Measurements from ENCODE around the gene TMEM61. TPM values are rescaled to one million over a fixed set of nuclear protein-coding genes. Genes with fewer than 3 reads are reported as not detected.
A peak's percentile ranks its signal among the peaks of the same experiment; 100 is the strongest.

TMEM61 gene
- total RNA-seq, 1 donor from 2014 or later: not detected

DNA sequence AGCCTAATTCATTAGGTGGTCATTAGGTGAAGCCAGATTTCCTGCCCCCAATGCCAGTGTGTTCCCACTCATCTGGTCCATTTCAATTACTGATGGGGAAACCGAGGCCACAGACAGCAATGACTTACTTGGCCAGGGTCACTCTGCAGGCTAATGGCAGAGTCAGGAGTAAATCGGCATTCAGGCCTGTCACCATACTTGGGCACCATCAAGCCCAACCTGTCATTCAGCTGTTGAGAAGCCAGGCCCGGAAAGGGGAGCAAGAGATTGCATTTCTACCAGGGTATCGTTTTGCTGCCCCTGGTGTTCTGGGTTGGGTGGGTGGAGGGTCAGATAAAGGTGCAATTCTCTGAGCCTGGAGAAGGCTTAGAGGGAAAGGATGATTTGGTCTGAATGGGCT is 8.0 kb upstream of the TMEM61 start:
- peaks cover 4% of the 10 kb centered on the region for H3F3A ChIP-seq (ENCODE audit: low read depth)
- DNase-seq (ENCODE audit: low spot score): no peak
- H3K4me2 ChIP-seq: no peak overlapping the region
- Mint-ChIP-seq H3K4me1 (peaks cover 11% of the 10 kb centered on the region), H3K27me3 (ENCODE audit: insufficient read depth, low read depth) (peaks cover 14% of the 10 kb centered on the region), H3K27ac (no peak overlapping the region), H3K36me3 (no peaks in the 10 kb centered on the region), H3K9me3 (no peaks in the 10 kb centered on the region), H3K4me3 (no peak overlapping the region)
- no peak overlapping the region for H3K4me3 ChIP-seq
- TF ChIP-seq EZH2phosphoT487 (IDR thresholded peaks at IDR 0.05): no peak
- H3K36me3 ChIP-seq: no peaks in the 10 kb centered on the region
- no peaks in the 10 kb centered on the region for H3K79me2 ChIP-seq (ENCODE audit: low read depth)
- no peaks in the 10 kb centered on the region for H4K20me1 ChIP-seq (ENCODE audit: low read depth)
- H3K27ac ChIP-seq: no peak overlapping the region
- H3K9me3 ChIP-seq (ENCODE audit: low read depth): no peaks in the 10 kb centered on the region
- no peaks in the 10 kb centered on the region for H3K4me1 ChIP-seq
- no peak overlapping the region for H3K9ac ChIP-seq
- H2AFZ ChIP-seq (replicated peaks): no peak overlapping the region
- H3K27me3 ChIP-seq: peaks cover under 1% of the 10 kb centered on the region

GRCh38 chr1:54973205-54973921 is 7.1 kb upstream of the TMEM61 start:
- Mint-ChIP-seq H3K27me3 (ENCODE audit: insufficient read depth, low read depth) (peaks cover 14% of the 10 kb centered on the region), H3K36me3 (no peaks in the 10 kb centered on the region), H3K9me3 (no peaks in the 10 kb centered on the region), H3K27ac (no peak overlapping the region), H3K4me1 (peaks cover 16% of the 10 kb centered on the region), H3K4me3 (peak overlapping the region; percentile 16)
- peaks cover 10% of the 10 kb centered on the region for H3K27me3 ChIP-seq
- H3K4me2 ChIP-seq: no peak overlapping the region
- H3K9ac ChIP-seq: no peak overlapping the region
- no peaks in the 10 kb centered on the region for H3K9me3 ChIP-seq (ENCODE audit: low read depth)
- no peak overlapping the region for H3K4me3 ChIP-seq
- no peaks in the 10 kb centered on the region for H4K20me1 ChIP-seq (ENCODE audit: low read depth)
- H3K36me3 ChIP-seq: no peaks in the 10 kb centered on the region
- peaks cover 4% of the 10 kb centered on the region for H3F3A ChIP-seq (ENCODE audit: low read depth)
- H3K79me2 ChIP-seq (ENCODE audit: low read depth): no peaks in the 10 kb centered on the region
- no peak overlapping the region for H2AFZ ChIP-seq (replicated peaks)
- H3K4me1 ChIP-seq: no peaks in the 10 kb centered on the region
- DNase-seq (ENCODE audit: low spot score): peak; percentile 81
- TF ChIP-seq CTCF (IDR thresholded peaks at IDR 0.05): peak; percentile 57
- TF ChIP-seq EZH2phosphoT487 (IDR thresholded peaks at IDR 0.05): no peak
- H3K27ac ChIP-seq: no peak overlapping the region

DNA sequence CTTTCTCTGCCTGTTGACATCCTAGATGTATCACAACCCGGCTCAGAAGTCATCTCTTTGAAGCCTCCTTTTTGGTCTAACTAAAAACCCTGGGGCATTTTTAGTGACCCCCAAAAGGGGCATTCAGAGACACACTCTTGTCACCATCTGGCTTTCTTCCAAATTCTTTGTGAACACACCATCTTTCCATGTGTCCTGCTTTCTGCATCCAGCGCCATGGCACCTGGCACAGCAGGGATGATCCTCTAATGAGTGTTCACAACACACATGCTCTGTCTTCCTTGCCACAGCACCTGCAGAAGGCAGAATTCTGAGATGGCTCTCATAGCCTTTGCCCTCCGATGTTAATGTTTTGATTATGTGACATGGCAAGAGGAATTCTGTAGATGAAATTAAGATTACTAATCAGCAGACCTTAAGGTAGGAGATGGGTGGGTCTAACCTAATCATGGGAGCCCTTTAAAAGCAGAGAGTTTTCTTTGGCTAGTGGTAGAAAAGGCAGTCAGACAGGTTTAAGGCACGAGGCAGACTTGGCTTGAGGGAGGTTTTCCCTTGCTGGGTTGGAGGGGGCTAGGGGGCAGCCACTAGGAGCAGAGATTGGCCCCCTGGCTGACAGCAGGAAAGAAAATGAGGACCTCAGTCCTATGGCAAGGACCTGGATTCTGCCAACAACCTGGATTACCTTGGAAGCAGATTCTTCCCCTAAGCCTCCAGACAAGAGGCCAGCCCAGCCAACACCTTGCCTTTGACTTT is 4.9 kb upstream of the TMEM61 start:
- peaks cover 20% of the 10 kb centered on the region for H3K4me1 Mint-ChIP-seq
- H4K20me1 ChIP-seq (ENCODE audit: low read depth): no peaks in the 10 kb centered on the region
- H3K4me3 Mint-ChIP-seq: no peak overlapping the region
- H3K79me2 ChIP-seq (ENCODE audit: low read depth): no peaks in the 10 kb centered on the region
- H3K27me3 ChIP-seq: peaks cover 31% of the 10 kb centered on the region
- H3K4me1 ChIP-seq: no peaks in the 10 kb centered on the region
- TF ChIP-seq EZH2 (IDR thresholded peaks at IDR 0.05) (no peak), CTCF (IDR thresholded peaks at IDR 0.05) (no peak), EZH2phosphoT487 (IDR thresholded peaks at IDR 0.05) (no peak)
- no peak overlapping the region for H3K27ac Mint-ChIP-seq
- DNase-seq (ENCODE audit: low spot score): no peak
- H3K27ac ChIP-seq: no peak overlapping the region
- no peaks in the 10 kb centered on the region for H3K36me3 ChIP-seq
- H3K36me3 Mint-ChIP-seq: no peaks in the 10 kb centered on the region
- no peak overlapping the region for H2AFZ ChIP-seq (replicated peaks)
- H3F3A ChIP-seq (ENCODE audit: low read depth): peaks cover 4% of the 10 kb centered on the region
- no peak overlapping the region for H3K4me2 ChIP-seq
- no peak overlapping the region for H3K4me3 ChIP-seq
- peaks cover 20% of the 10 kb centered on the region for H3K27me3 Mint-ChIP-seq (ENCODE audit: insufficient read depth, low read depth)
- H3K9ac ChIP-seq: no peak overlapping the region
- H3K9me3 Mint-ChIP-seq: no peaks in the 10 kb centered on the region
- H3K9me3 ChIP-seq (ENCODE audit: low read depth): no peaks in the 10 kb centered on the region

GRCh38 chr1:54976747-54977146 is 3.7 kb upstream of the TMEM61 start:
- H4K20me1 ChIP-seq (ENCODE audit: low read depth): no peaks in the 10 kb centered on the region
- H3K4me2 ChIP-seq: no peak overlapping the region
- no peak overlapping the region for H3K9ac ChIP-seq
- H3K4me1 Mint-ChIP-seq: peaks cover 23% of the 10 kb centered on the region
- H3K27ac ChIP-seq: no peak overlapping the region
- H3K4me3 Mint-ChIP-seq: no peak overlapping the region
- no peaks in the 10 kb centered on the region for H3K79me2 ChIP-seq (ENCODE audit: low read depth)
- H3K27ac Mint-ChIP-seq: no peak overlapping the region
- no peaks in the 10 kb centered on the region for H3K36me3 ChIP-seq
- H3K36me3 Mint-ChIP-seq: no peaks in the 10 kb centered on the region
- TF ChIP-seq EZH2phosphoT487 (IDR thresholded peaks at IDR 0.05): no peak
- no peak for TF ChIP-seq CTCF (IDR thresholded peaks at IDR 0.05)
- no peak for TF ChIP-seq EZH2 (IDR thresholded peaks at IDR 0.05)
- H3K9me3 ChIP-seq (ENCODE audit: low read depth): no peaks in the 10 kb centered on the region
- H2AFZ ChIP-seq (replicated peaks): no peak overlapping the region
- peaks cover 25% of the 10 kb centered on the region for H3K27me3 Mint-ChIP-seq (ENCODE audit: insufficient read depth, low read depth)
- H3F3A ChIP-seq (ENCODE audit: low read depth): peaks cover 4% of the 10 kb centered on the region
- H3K4me3 ChIP-seq: no peak overlapping the region
- H3K27me3 ChIP-seq: peaks cover 44% of the 10 kb centered on the region
- peaks cover 2% of the 10 kb centered on the region for H3K9me3 Mint-ChIP-seq
- no peak for DNase-seq (ENCODE audit: low spot score)
- H3K4me1 ChIP-seq: no peaks in the 10 kb centered on the region

All from neural progenitor cell (in vitro differentiated cells).